ENCODE data around the gene CD96. TPM values are rescaled to one million over a fixed set of nuclear protein-coding genes. Genes with fewer than 3 reads are reported as not detected.

CD96 gene
- total RNA-seq, 1 donor from 2014 or later, result 0.61 TPM

DNA sequence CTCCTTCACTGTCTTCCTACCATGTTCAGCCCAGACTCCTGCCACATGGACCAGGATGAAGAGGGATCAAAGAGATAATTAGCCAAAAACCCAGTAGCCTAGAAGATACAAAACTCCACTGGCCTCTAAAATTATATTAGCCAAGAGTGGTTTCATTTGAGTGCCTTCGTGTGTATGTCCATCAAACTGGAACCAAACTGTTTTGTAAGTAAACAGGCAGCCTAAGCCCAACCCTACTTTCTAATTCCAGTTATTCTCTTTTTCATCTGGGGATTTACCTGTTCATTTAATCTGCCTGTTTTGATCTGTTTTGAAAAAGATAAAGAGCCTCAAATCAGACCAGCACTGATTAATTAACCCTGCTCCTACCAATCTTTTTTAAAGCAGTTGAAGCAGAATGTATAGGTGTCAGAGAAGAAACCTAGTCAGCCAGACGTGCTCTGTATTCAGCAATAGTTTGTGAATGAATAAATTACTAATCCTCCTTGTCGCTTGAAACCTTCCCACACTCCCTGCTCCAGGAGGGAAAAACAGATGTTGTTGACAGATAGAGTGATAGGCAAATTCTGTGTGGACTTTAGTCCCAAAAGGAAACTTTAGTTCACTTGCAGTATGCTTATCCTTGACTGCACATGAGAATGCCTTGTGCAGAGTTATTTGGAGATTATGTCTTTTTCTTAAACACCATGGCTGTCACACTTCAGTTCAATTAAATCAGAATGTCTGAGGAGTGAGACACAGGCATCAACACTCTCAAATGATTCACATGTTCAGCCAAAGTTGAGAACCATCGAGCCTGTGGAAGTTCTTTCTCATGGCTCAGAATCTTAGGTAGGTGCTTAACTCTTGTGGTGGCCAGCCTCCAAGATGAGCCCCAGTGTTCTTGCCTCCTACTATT lies 108.6 kb downstream of the CD96 start:
- no peak overlapping the region for H3K27ac Mint-ChIP-seq (ENCODE audit: unreplicated experiment)
- no peak for DNase-seq (ENCODE audit: low read depth)
- no peak overlapping the region for H3K27ac ChIP-seq (ENCODE audit: low read depth, low read length)
- H3K36me3 Mint-ChIP-seq (ENCODE audit: low read depth, unreplicated experiment), result no peaks in the 10 kb centered on the region
- no peak overlapping the region for H3K9ac ChIP-seq (ENCODE audit: low read length)
- no peaks in the 10 kb centered on the region for H3K9me3 Mint-ChIP-seq (ENCODE audit: unreplicated experiment)
- H3K4me3 Mint-ChIP-seq (ENCODE audit: unreplicated experiment), result no peak overlapping the region
- peaks cover 7% of the 10 kb centered on the region for H3K4me1 Mint-ChIP-seq (ENCODE audit: low read depth, unreplicated experiment)
- H3K79me2 ChIP-seq (ENCODE audit: insufficient read depth, low read length), result no peaks in the 10 kb centered on the region
- no peak for TF ChIP-seq EZH2 (IDR thresholded peaks at IDR 0.05; ENCODE audit: insufficient read depth, low read length)
- TF ChIP-seq, protein P1, sequence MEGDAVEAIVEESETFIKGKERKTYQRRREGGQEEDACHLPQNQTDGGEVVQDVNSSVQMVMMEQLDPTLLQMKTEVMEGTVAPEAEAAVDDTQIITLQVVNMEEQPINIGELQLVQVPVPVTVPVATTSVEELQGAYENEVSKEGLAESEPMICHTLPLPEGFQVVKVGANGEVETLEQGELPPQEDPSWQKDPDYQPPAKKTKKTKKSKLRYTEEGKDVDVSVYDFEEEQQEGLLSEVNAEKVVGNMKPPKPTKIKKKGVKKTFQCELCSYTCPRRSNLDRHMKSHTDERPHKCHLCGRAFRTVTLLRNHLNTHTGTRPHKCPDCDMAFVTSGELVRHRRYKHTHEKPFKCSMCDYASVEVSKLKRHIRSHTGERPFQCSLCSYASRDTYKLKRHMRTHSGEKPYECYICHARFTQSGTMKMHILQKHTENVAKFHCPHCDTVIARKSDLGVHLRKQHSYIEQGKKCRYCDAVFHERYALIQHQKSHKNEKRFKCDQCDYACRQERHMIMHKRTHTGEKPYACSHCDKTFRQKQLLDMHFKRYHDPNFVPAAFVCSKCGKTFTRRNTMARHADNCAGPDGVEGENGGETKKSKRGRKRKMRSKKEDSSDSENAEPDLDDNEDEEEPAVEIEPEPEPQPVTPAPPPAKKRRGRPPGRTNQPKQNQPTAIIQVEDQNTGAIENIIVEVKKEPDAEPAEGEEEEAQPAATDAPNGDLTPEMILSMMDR (IDR thresholded peaks at IDR 0.05; ENCODE audit: insufficient read depth, low read depth, low read length), result no peak
- no peaks in the 10 kb centered on the region for H4K20me1 ChIP-seq (ENCODE audit: insufficient read depth, low read length)
- no peak overlapping the region for H3K4me2 ChIP-seq (ENCODE audit: low read length)
- no peaks in the 10 kb centered on the region for H3K27me3 Mint-ChIP-seq (ENCODE audit: low read depth, unreplicated experiment)
- no peaks in the 10 kb centered on the region for H3K36me3 ChIP-seq (ENCODE audit: insufficient read depth, low read length)
- no peak overlapping the region for H3K4me3 ChIP-seq (ENCODE audit: insufficient read depth, low read depth, low read length)
- no peaks in the 10 kb centered on the region for H3K9me3 ChIP-seq (ENCODE audit: insufficient read depth, low read depth, low read length)
- no peak overlapping the region for H2AFZ ChIP-seq (ENCODE audit: low read depth, low read length)
- peaks cover 2% of the 10 kb centered on the region for H3K4me1 ChIP-seq (ENCODE audit: insufficient read depth, low read length)
- no peak for FAIRE-seq
- H3K27me3 ChIP-seq (ENCODE audit: insufficient read depth, low read length), result no peaks in the 10 kb centered on the region

DNA sequence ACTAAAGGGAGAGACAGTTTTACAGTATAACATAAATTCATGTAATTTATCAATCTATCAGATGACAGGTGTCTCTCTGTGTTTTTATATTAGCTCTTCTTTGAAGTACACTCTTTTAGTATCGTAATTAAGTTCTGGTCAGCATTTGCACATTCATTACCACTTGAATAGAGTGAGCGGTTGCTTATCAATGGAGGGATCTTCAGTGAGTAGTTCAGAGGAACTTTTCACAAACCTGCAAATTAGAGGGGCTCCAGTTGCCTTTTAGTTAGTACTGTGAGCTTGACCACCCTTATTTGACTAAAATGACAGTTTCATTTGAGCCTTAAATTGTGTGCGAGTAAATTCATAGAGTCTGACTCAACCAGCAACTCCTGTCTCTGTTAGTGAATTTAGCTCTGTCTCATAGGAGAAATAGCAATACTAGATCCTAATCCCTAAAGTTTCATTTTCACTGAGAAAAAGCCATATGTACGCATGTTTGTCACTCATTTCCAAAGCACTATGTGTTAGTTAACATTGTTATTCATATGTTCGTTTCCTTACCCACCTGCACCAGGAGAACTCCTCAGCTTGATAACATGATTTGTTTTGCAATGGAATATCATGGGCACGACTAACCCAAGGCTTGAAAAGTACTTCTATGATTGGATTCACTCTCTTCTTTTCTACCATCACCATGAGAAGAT lies 110.6 kb downstream of the CD96 start:
- H3K27ac Mint-ChIP-seq (ENCODE audit: unreplicated experiment), result no peak overlapping the region
- H3K4me3 Mint-ChIP-seq (ENCODE audit: unreplicated experiment), result no peak overlapping the region
- no peak for FAIRE-seq
- H3K36me3 Mint-ChIP-seq (ENCODE audit: low read depth, unreplicated experiment), result no peaks in the 10 kb centered on the region
- no peak for TF ChIP-seq EZH2 (IDR thresholded peaks at IDR 0.05; ENCODE audit: insufficient read depth, low read length)
- TF ChIP-seq, protein P1 (IDR thresholded peaks at IDR 0.05; ENCODE audit: insufficient read depth, low read depth, low read length), result no peak
- no peaks in the 10 kb centered on the region for H3K9me3 Mint-ChIP-seq (ENCODE audit: unreplicated experiment)
- Histone ChIP-seq H2AFZ (ENCODE audit: low read depth, low read length) (no peak overlapping the region), H3K4me3 (ENCODE audit: insufficient read depth, low read depth, low read length) (no peak overlapping the region), H4K20me1 (ENCODE audit: insufficient read depth, low read length) (no peaks in the 10 kb centered on the region), H3K4me2 (ENCODE audit: low read length) (no peak overlapping the region), H3K27me3 (ENCODE audit: insufficient read depth, low read length) (no peaks in the 10 kb centered on the region), H3K9ac (ENCODE audit: low read length) (no peak overlapping the region), H3K36me3 (ENCODE audit: insufficient read depth, low read length) (no peaks in the 10 kb centered on the region), H3K4me1 (ENCODE audit: insufficient read depth, low read length) (peaks cover 2% of the 10 kb centered on the region), H3K79me2 (ENCODE audit: insufficient read depth, low read length) (no peaks in the 10 kb centered on the region), H3K9me3 (ENCODE audit: insufficient read depth, low read depth, low read length) (no peaks in the 10 kb centered on the region), H3K27ac (ENCODE audit: low read depth, low read length) (no peak overlapping the region)
- no peak for DNase-seq (ENCODE audit: low read depth)
- no peaks in the 10 kb centered on the region for H3K27me3 Mint-ChIP-seq (ENCODE audit: low read depth, unreplicated experiment)
- H3K4me1 Mint-ChIP-seq (ENCODE audit: low read depth, unreplicated experiment), result peaks cover 7% of the 10 kb centered on the region
